HCT116 (cell line): ENCODE measurements around the gene CENPT.

ENCODE experiments used
- CTCF ChIP-seq, 3 experiments: fragments of 200-600 bp in 1 of 3; sonication (generic) in 1 of 3; IDR thresholded peaks in 2 of 3; conservative IDR thresholded peaks in 1 of 3; 2 replicates each; pipeline ENCODE4 v1.5.1; 2012 to 2017; ENCODE audit warnings: low read depth in 2 of 3, low read length in 2 of 3, antibody characterized with exemption in 1 of 3, borderline replicate concordance in 1 of 3, control low read depth in 1 of 3, mild to moderate bottlenecking in 1 of 3, mixed read lengths in 1 of 3, mixed run types in 1 of 3, moderate library complexity in 1 of 3; ENCODE audit not compliant: insufficient read depth in 1 of 3
- ELF1 ChIP-seq: IDR thresholded peaks from 2 replicates; pipeline ENCODE4 v1.6.1; 2012; ENCODE audit warnings: low read depth, borderline replicate concordance
- JUND ChIP-seq: IDR thresholded peaks from 2 replicates; pipeline ENCODE4 v1.6.1; 2012
- POLR2A ChIP-seq: IDR thresholded peaks from 2 replicates; pipeline ENCODE4 v1.7.0; 2011; ENCODE audit warnings: borderline replicate concordance; ENCODE audit not compliant: insufficient read depth, insufficient read length; ENCODE audit errors: extremely low read depth
- RAD21 ChIP-seq: IDR thresholded peaks from 2 replicates; pipeline ENCODE4 v1.6.1; 2012; ENCODE audit warnings: low read depth, mild to moderate bottlenecking
- YY1 ChIP-seq: IDR thresholded peaks from 2 replicates; pipeline ENCODE4 v1.6.1; 2011; ENCODE audit warnings: low read length, low read depth, moderate library complexity, mild to moderate bottlenecking; ENCODE audit not compliant: insufficient replicate concordance; ENCODE audit errors: extremely low read depth

- TF ChIP-seq POLR2A (no peak), JUND (no peak), ELF1 (no peak), RAD21 (no peak), YY1 (no peak), CTCF (IDR thresholded peaks at IDR 0.05 in 2 of 3, conservative IDR thresholded peaks at IDR 0.05 in 1 of 3; ENCODE audit: borderline replicate concordance in 1 of 3, insufficient read depth in 1 of 3, low read depth in 2 of 3, low read length in 2 of 3) (no peak)
These were observed 21.6 kb downstream of the CENPT start for GRCh38 chr16:67825906-67826305.
